ENCODE data around the gene PVALEF.

Gene PVALEF

DNA sequence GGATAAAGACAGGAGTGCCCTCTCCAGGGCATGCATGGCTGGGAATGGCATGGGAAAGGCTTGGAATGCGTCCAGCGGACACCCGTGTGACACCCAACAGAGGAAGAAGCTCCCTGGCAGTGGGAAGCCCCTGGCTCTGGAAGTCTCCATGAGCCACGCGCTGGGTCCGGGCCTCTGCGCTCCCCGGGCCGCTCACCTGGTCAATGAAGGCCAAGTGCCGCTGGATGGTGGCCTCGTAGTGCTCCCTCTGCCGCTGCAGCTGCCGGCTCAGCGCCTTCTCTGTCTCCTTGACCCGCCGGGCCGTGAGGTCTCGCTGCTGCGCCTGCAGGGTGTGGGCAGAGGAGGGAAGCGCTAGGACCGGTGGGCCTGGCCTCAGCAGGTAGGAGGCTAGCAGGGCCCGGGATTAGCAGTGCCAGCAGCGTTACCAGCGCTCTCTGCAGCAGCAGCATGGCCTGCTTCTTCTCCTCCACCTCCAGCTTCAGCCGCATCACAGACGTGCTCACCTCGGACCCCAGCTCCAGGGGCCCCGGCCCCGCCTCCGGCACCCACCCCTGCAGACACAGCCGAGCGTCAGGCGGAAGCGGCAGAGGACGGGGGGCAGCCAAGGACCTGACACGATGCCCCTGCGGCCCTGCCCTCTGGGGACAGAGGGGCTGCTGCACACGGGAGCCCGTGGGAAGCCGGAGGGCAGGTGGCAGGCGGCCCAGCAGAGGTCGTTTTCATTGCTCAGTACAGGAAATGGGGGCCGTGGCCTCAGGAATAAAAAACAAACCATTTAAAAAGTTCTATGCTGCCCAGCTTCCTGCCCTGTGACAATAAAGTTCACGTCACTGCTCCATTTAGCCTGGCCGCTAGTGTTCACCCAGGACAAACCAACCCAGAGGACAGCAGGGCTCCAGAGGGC is 31.4 kb downstream of the PVALEF start:
- DNase-seq (ENCODE audit: low read depth, low spot score) = no peak

DNA sequence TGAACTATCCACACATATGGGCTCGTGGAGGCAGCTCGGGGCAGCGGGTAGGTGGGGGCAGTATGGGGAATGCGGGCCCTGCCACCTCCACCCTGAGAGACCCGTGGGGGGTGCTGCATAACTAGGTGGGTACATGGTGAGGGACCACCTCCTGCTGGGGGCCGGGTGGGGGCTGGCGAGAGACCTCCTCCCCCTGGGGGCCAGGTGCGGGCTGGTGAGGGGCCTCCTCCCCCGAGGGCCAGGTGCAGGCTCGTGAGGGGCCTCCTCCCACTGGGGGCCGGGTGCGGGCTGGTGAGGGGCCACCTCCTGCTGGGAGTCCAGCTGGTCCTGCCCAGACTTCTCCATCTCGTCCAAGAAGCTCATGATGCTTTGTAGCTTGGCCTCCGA is 32.1 kb downstream of the PVALEF start:
- no peak for DNase-seq (ENCODE audit: low read depth, low spot score)

DNA sequence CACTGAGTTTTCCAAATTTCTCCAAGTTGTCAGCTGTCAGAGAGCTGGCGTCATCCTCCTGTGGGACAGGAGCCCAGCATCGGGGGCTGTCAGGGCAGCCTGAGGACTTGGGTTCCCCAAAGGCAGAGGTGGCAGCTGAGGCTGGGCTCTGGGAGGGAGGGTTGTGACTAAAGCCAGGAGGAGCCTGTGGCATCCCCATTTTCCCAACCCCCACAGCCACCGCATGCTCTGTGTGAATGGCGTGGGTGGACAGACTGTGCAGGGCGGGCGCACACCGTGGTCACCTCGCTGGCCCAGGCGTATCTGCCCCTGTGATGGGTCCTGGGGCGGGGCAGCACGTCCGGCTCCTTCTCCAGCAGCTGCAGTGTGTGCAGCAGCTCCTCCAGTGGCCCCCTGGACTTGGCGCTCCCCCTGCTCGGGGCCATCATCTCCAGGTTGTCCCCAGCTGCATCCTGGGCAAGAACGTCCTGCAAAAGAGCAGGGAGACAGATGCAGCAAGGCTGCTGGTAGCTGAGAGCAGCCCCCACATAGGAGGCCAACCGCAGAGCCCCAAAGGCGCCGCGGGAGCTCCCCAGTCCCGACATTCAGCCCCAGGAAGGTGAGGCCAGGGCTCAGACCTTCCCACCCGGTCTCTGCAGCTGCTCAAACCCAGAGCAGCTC is 32.7 kb downstream of the PVALEF start:
- DNase-seq (ENCODE audit: low read depth, low spot score) = no peak

DNA sequence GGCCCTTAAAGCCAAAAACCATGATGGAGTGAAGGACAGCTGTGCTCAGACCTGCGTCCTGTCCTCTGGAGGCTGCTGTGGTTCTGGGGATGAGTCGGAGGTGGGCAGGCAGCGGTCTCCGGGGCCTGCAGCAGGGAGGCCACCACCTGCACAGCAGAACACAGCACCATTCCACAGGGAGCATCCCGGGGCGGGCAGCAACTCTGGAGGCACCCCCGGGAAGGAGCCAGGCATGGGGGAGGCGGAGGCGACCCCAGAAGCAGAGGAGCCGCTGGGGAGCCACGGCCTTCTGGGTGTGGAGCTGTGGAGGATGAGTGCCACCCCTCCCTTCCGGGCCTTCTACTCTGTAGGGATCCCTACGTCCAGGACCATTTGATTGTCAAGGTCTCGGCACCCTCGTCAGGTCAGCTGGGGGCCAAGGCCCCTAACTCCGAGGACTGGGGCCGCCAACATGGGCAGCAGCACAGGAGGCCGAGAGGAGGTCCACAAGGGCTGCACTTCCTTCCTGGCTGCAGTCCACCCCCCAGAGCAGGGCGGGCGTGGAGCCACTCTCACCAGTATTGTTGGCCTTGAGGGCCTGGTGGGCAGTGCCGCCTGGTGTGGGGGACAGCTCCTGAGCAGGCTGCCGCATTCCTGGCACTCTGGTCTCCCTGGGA is 33.6 kb downstream of the PVALEF start:
- DNase-seq (ENCODE audit: low read depth, low spot score) = no peak

DNA sequence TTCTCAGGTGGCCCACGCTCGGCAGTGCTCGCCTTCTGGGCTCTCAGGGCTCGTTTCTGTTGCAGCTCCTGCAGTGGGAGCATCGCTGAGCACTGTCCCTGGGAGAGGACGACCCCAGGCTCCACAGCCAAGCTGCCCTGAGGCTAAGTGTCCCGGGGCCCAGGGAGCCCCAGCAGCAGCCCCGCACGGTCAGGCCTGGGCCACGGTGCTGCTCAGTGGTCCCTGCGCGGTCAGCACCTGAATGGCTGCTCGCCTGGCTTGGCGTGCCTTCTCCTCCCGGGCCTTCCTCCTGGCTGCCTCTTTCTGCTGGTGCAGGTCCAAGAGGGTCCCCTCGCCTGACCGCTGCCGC is 34.1 kb downstream of the PVALEF start:
- DNase-seq (ENCODE audit: low read depth, low spot score) = no peak

DNA sequence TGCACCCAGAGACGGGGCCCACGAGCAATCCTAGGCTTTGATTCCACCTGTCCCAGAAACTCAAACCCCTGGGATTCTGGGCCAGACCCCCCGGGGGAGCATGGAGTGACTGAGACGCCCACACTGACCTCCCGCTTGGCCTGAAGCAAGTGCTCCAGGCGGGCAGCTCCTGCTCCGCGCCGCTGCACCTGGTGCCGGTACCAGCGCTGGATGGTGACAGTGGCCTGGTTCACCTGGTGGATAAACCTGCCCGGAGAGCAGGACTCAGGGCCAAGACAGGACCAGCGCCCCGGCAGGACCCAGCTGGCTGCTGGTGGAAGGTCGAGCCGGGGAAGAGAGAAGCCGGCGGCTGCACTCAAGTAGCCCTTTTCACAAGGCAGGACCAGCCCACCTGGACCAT is 34.9 kb downstream of the PVALEF start:
- no peak for DNase-seq (ENCODE audit: low read depth, low spot score)

DNA sequence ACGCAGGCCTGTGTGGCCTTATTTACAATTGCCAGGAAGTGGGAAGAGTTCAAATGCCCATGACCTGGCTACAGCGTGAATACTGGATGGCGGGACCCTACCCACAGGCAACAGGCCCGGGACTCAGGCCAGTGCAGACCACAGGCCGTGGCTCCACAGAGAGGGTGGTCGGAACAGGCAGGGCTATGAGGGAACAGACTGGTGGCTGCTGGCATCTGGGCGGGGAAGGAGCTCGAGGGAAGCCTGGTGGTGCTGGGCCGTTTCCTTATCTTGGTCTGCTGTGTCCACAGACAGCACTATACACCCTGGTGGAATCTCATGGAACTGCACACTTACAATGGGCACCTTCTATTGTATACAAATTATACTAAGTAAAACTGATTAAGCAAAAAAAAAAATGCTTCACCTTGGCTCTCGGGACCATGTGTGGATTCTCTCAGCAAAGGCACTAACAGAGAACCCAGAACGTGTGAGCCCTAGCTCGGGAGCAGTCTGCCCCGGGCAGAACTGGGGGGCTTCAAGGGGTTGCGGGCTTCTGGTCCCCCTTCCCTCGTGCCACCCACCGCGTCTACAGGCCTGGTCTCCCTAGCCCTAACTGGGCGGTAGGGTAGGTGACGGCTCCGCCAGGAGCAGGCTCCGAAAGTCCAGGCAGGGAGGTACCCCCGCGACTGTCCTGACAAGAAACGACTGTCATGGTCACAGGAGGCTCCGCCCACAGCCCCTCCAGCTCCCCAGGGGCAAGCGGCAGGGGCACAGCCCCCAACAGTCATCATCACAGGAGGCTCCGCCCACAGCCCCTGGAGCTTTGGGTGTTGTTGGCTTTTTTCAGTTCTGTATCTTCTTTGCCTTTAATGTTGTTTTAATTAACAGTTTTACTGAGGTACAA is 35.6 kb downstream of the PVALEF start:
- DNase-seq (ENCODE audit: low read depth, low spot score) = no peak

DNA sequence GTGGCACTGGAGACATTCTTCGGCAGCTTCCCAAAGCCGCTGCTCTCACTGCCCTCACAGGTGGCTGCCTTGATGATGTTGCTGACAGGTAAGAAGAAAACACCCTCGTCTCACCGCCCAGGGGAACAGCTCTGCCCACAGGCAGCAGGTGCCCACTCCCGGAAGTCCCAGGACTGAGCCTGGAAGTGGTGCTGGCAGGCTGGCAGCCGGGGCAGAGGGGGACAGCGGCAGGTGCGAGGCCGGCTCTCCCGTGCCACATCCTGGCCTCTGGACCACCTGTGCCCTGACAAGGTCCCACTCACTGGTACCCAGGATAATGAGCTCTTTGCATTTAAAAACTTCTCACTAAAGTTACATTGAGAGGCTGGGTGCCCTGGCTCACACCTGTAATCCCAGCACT is 37.0 kb downstream of the PVALEF start:
- DNase-seq (ENCODE audit: low read depth, low spot score) = no peak

DNA sequence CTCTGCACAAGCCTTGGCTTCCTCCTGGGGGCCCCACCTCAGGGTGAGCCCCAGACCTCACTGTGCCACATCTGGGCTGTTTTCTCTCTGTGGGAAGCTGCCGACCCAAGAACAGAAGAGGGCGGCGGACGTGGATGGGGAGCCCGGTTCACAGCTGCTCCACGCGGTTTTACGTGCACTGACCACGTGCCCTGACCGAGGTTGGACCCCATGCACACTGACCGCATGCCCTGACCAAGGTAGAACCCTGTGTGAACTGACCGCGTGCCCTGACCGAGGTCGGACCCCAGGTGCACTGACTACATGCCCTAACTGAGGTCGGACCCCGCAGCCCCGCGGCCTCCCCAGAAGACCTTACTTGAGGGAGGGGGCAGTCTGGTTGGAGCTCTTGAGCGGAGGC is 37.8 kb downstream of the PVALEF start:
- no peak for DNase-seq (ENCODE audit: low read depth, low spot score)

DNA sequence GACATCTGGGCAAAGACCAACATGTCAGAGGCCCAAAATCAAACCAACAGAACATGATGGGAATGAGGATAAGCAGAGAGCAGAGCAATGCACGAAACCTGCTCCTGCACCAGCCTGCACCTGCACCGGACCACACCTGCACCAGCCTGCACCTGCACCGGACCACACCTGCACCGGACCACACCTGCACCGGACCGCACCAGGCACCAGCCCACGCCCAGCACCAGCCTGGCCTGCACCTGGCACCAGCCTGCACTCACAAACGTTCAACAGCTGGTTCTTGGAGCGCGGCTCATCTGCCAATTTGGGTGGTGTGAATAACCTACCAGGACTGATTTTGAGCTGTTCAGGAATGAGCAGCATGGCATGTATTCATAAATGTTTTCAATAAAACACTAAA is 39.3 kb downstream of the PVALEF start:
- DNase-seq (ENCODE audit: low read depth, low spot score) = no peak

DNA sequence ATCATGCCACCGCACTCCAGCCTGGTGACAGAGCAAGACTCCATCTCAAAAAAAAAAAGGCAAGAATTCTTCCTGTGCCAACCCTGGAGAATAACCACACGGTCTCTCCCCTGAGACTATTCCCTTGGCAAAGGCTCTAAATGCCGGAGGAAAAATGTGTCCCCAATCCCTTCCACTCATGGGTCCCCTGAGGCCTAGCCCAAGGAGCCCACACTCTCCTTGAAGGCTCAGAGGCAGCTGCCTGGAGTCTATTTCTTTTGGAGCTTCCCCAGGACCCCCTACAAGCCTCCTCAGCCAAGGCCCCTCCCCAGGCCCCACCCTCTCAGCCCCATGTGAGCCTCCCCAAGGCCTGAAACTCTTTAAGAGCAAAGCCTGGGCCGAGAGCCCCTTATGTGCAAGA is 40.9 kb downstream of the PVALEF start:
- DNase-seq (ENCODE audit: low read depth, low spot score) = no peak

DNA sequence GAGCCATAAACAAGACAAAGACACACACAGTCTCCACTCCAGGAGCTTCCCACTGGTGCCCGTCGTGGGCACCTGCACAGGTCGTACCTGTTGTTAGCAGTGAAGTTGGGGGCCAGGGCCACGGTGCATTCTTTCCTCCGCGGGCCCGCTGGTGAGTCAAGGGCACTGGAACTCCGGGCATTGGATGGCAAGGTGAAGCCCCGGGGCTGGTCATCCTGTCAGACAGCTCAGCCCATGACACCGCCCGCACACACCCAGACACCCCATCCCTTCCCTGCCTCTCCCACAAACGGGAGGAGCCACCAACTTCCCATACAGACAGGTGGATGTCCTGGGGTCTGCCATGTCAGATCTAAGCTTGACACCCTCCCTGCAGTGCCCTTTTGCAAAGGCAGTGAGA is 41.4 kb downstream of the PVALEF start:
- no peak for DNase-seq (ENCODE audit: low read depth, low spot score)

DNA sequence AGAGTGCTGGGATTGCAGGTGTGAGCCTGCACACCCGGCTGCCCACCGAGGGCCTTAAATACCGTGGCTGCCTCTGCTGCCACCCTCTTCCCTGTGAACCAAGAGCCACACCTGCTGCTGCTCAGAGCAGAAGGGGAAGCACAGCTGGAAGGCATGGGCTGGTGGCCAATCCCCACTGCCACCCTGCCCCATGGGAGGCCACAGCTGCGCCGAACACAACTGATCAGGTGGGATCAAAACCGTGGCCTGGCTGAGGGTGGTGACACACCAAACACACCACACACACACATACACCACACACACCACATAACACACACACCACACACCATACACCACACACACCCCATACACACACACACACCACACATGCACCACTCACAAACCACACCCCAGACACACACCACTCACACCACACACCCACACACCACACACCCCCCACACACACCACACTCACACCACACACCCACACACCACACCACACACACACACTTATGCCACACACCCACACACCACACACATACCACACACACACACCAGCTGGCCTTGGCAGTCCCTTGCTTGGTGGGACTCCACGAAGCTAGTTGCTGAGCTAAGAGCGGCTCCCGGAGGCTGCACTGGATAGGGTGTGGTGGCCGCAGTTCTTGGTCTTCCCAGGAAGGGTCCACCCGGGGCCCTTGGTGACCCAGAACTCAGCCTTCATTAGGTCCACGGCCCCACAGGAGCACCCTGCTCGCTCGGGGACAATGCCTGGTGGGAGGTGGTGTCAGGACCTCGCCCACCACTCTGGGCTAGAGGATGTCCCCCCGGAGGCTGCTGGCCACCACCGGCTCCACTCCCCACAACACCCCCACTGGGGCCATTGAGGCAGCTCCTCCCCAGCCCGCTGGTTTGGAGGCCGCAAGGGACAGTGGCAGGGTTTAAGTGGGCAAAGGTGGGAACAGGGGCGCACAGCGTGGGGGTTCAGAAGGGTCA is 42.6 kb downstream of the PVALEF start:
- DNase-seq (ENCODE audit: low read depth, low spot score) = no peak

DNA sequence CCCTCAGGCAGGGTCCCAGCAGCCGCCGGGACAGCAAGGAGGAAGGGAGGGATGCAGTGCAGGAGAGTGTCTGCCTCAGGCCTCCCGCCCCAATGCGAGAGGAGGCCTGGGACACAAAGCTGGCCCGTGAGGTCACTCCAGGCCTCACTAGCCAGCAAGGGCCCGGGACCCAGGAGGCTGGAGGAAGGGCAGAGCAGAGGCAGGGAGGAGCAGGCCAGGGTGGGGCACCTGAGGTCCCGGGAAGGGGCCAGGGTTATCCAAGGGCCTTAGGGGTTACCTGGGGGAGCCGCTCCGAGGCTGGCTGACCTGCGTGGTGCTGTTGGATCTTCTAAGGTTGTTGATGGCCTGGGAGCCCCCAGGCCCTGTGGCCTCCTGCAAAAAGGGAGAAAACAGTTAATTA is 43.3 kb downstream of the PVALEF start:
- DNase-seq (ENCODE audit: low read depth, low spot score) = no peak

DNA sequence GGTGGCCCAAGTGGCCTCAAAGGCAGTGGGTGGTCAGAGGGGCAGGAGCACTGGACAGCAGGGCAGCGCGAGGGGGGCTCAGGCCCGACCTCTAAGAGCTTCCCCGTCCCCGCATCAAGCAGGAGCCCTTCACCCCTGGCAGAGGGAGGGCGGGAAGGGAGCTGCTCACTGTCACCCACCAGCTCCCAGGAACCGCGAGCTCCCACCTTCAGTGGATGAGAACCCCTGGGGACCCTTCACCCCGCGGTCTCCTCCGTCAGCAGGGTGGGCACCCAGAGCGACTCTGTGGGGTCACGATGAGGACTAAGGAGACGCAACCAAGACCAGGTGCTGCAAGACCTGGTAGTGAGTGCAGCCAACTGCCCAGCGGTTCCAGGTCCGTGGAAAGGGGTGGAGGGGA is 43.8 kb downstream of the PVALEF start:
- DNase-seq (ENCODE audit: low read depth, low spot score) = no peak

DNA sequence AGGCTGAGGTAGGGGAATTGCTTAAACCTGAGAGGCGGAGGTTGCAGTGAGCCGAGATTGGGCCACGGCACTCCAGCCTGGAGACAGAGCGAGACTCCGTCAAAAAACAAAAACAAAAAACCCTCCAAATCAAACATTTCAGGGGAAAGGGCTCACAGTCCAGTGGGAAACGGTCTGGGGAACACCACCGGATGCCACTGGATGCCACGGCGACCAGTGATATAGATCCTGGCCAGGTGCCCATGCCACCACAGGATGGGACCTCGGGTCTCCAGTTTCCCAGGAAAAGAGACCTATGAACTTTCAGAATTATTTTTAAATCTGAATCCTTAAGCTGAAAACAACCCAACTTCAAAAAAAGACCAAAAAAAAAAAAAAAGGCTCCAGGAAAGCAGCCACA is 45.2 kb downstream of the PVALEF start:
- no peak for DNase-seq (ENCODE audit: low read depth, low spot score)

DNA sequence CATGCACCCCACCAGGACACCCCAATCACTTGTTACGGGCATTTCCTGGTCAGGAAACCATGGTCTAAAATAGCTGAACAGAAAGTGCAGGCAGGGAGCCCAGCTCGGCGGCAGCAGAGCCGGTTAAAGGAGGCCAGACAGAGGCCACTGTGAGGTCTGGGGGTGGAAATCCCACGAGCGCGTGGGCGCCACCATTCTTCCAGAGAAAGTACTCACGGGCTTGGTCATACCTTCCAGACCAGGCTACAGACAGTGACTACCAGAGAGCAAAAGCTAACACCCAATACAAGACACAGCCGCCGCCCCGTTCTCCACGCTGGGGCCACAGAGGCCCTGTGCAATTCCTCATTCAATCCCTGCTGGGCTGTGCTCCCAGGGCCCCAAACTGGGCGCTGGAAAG is 45.6 kb downstream of the PVALEF start:
- no peak for DNase-seq (ENCODE audit: low read depth, low spot score)

DNA sequence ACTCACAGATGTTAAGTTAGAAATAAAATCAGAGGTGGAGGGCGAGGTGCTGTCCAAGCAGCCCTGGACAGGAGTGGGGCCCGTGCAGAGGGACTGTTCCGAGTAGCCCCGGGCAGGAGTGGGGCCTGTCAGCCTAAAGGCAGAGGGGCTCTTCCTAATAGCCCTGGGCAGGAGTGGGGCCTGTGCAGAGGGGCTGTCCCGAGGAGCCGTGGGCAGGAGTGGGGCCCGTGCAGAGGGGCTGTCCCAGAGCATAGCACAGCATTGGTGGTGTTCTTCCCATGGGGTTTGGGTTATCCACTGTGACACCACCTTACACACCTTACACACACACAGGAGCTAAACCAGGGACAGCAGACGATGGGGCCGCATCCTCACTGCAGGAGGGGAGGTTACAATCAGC is 47.1 kb downstream of the PVALEF start:
- DNase-seq (ENCODE audit: low read depth, low spot score) = no peak

DNA sequence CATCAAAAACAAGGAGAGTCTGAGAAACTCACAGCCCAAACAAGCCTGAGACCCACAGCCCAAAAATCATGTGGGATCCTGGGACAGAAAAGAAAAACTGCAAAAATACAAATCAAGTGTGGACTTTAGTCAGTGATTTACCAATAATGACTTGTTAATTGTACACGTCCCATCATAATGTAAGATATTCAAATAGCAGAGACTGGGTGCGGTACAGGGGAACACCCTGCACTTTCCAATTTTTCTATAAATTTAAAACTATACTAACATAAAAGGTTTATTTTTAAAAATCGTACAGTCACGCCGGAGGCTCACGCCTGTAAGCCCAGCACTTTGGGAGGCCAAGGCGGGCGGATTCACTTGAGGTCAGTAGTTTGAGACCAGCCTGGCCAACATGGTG is 48.7 kb downstream of the PVALEF start:
- DNase-seq (ENCODE audit: low read depth, low spot score) = no peak

DNA sequence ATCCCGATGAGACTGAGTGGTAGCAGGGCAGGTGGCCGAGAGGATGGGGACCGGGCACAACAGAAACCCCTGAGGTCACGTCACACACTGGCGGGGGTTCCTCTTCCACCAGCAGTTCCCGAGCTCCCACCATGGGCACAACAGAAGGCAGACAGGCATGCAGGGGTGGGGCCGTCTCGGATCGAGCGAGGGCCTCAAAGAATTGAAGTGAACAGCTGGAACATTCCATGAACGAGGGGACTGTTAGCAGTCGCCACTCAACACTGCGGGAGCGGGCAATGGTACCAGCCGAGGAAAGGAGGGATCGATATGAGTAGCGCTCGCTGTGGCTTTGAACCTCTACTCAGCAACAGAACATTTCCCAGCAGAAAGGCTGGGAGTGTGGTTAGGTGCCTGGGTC is 52.2 kb downstream of the PVALEF start:
- no peak for DNase-seq (ENCODE audit: low read depth, low spot score)

DNA sequence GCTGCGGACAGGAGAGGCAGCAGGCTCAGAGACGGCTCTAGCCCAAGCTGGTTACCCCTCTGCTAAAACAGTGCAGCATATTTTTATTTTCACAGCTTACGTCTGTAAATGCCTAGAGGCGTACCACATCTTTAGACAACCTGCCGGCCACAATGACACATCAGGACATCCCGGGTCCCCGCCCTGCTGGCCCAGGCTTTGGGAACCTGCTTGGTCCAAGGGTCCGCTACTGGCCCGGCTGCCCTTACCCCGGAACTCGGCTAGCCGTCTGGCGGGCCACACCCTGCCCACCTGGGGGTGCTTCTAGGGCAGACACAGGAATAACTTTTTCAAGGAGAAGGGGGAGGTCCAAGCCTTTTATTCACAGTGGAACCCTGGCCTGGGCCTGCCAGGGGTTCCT is 53.2 kb downstream of the PVALEF start:
- no peak for DNase-seq (ENCODE audit: low read depth, low spot score)
